Left kidney (tissue), 1 donor: ENCODE data around the gene MYH14. TPM values are rescaled to one million over a fixed set of nuclear protein-coding genes. Genes with fewer than 3 reads are reported as not detected.

Source experiments
- polyA plus RNA-seq: library from polyadenylated mRNA; unstranded; fragments of 120-200 nt; gene quantifications from one replicate; pipeline ENCODE4 v1.2.1, GENCODE V29; 2013; ENCODE audit not compliant: insufficient read length

The MYH14 gene
- polyA plus RNA-seq, 1 donor, result 22.9 TPM

Other genes starting within 250 kb of the MYH14 start
- 4.1 TPM for gene SIGLEC11, start 242.4 kb upstream of the MYH14 start, polyA plus RNA-seq
- 48.2 TPM for gene VRK3, start 178.2 kb upstream of the MYH14 start, polyA plus RNA-seq
- gene ZNF473, start 177.6 kb upstream of the MYH14 start, polyA plus RNA-seq, result 19.1 TPM
- 0.35 TPM for gene IZUMO2, start 40.3 kb upstream of the MYH14 start, polyA plus RNA-seq
- gene KCNC3, start 125.8 kb downstream of the MYH14 start, polyA plus RNA-seq, result 55.2 TPM
- 9.6 TPM for gene NAPSA, start 162.0 kb downstream of the MYH14 start, polyA plus RNA-seq
- gene NR1H2, start 172.8 kb downstream of the MYH14 start, polyA plus RNA-seq, result 32.1 TPM
- gene POLD1, start 180.7 kb downstream of the MYH14 start, polyA plus RNA-seq, result 28.0 TPM
- gene SPIB, start 215.3 kb downstream of the MYH14 start, polyA plus RNA-seq, result 1.00 TPM
- gene MYBPC2, start 229.3 kb downstream of the MYH14 start, polyA plus RNA-seq, result 1.5 TPM